Spleen (tissue), 11 donors: ENCODE measurements around the gene RECK. TPM values are rescaled to one million over a fixed set of nuclear protein-coding genes. Genes with fewer than 3 reads are reported as not detected.

Experiments used
- DNase-seq: peaks from one replicate; pipeline ENCODE4 v3.0.0-alpha.2; 2020
- H3K27ac ChIP-seq, 8 donors: fragments of 200-600 bp; sonication (generic) in 7 of 8; 1 replicate in 4 of 8; 2 replicates in 4 of 8; pipeline versions ENCODE4 v1.5.0 to v1.8.0; 2016 to 2021; ENCODE audit warnings: inconsistent platforms in 4 of 8, mild to moderate bottlenecking in 4 of 8, moderate library complexity in 1 of 8
- H3K27me3 ChIP-seq, 7 donors: fragments of 200-600 bp; sonication (generic) in 6 of 7; replicated peaks in 1 of 7; 1 replicate in 4 of 7; 2 replicates in 3 of 7; pipeline versions ENCODE4 v1.5.0 to v1.8.0; 2016 to 2021; ENCODE audit warnings: inconsistent platforms in 3 of 7, mild to moderate bottlenecking in 1 of 7
- H3K36me3 ChIP-seq, 6 donors: fragments of 200-600 bp; sonication (generic) in 5 of 6; 1 replicate in 4 of 6; 2 replicates in 2 of 6; pipeline versions ENCODE4 v1.5.0 to v1.8.0; 2016 to 2021; ENCODE audit warnings: inconsistent platforms in 2 of 6
- H3K4me1 ChIP-seq, 6 donors: fragments of 200-600 bp; sonication (generic) in 5 of 6; 1 replicate in 3 of 6; 2 replicates in 3 of 6; pipeline versions ENCODE4 v1.5.0 to v1.8.0; 2016 to 2021; ENCODE audit warnings: inconsistent platforms in 3 of 6
- H3K4me3 ChIP-seq, 8 donors: fragments of 200-600 bp; sonication (generic) in 7 of 8; 1 replicate in 4 of 8; 2 replicates in 4 of 8; pipeline versions ENCODE4 v1.5.0 to v1.8.0; 2016 to 2021; ENCODE audit warnings: inconsistent platforms in 4 of 8, mild to moderate bottlenecking in 4 of 8, moderate library complexity in 2 of 8
- H3K9me3 ChIP-seq, 8 donors: fragments of 200-600 bp; sonication (generic) in 7 of 8; 1 replicate in 4 of 8; 2 replicates in 4 of 8; pipeline versions ENCODE4 v1.5.0 to v1.8.0; 2016 to 2021; ENCODE audit warnings: inconsistent platforms in 4 of 8
- CTCF ChIP-seq, 11 experiments: fragments of 200-600 bp in 7 of 11; fragments of 450-650 bp in 4 of 11; sonication (generic) in 4 of 11; IDR thresholded peaks in 8 of 11; conservative IDR thresholded peaks in 3 of 11; 1 replicate in 7 of 11; 2 replicates in 4 of 11; pipeline versions ENCODE4 v1.4.0 to v1.8.0; 2016 to 2021; ENCODE audit warnings: antibody characterized with exemption in 11 of 11, inconsistent platforms in 4 of 11, mild to moderate bottlenecking in 1 of 11
- POLR2A ChIP-seq, 3 donors: fragments of 450-650 bp; IDR thresholded peaks; one replicate each; pipeline ENCODE4 v1.5.1; 2017; ENCODE audit warnings: antibody characterized with exemption in 3 of 3, mild to moderate bottlenecking in 1 of 3
- POLR2AphosphoS5 ChIP-seq, 3 donors: sonication (generic); formaldehyde crosslinking; IDR thresholded peaks; one replicate each; pipeline ENCODE4 v1.5.1; 2017; ENCODE audit warnings: antibody characterized with exemption in 3 of 3
- WGBS, 5 donors: extraction: QIAGEN DNeasy Blood & Tissue Kit in 3 of 5; methylation state at CpG; one replicate each; pipeline versions ENCODE4 v1.1.5 to v1.1.7; 2013 to 2018; 5-methylcytosine and 5-hydroxymethylcytosine counted together
- intact Hi-C: fragments of 100-400 bp; cut with DNase I; formaldehyde crosslinking; loops from one replicate; pipeline ENCODE4 v1.15.0; 2023; ENCODE audit warnings: low total_unique reads
- polyA plus RNA-seq, 3 donors: library from polyadenylated mRNA; stranded (reverse); fragments of 200-250 nt; gene quantifications; one replicate each; pipeline ENCODE4 v1.2.1, GENCODE V29; 2013
- total RNA-seq, 7 donors: library from RNA; depleted of rRNA in 3 of 7; stranded (reverse); fragments of >200 nt in 3 of 7; fragmentation: NEBNext Ultra II Directional in 4 of 7; extraction: Animal tissue kit (Norgen Biotek cat#: 25700) in 4 of 7; gene quantifications; one replicate each; pipeline versions ENCODE4 v1.1.0 to v1.2.1, GENCODE V29; 2016 to 2021
- donor health status: healthy with polysubstance abuse.
- donor health status: DM: no; HTN: no; CAD: no; lungs with moderate emphysema.
- donor health status: DM: no; HTN: no; CAD: no.
- donor health status: Bipolar disorder and iron deficiency.
- donor health status: healthy.
- donor health status: DM: no; HTN: no; CAD: no.
- donor health status: DM: yes; HTN: yes; CAD: no.

RECK gene
- total and polyA plus RNA-seq, 10 donors = 2.7 to 16.0 (median 9.8) TPM

GRCh38 chr9:36049408-36049807, 12.7 kb downstream of the RECK start:
- 76 to 95% (median 82%) methylated on average over 4 of the region's 4 CpGs for WGBS, 5 donors
- Histone ChIP-seq H3K27ac (no peak overlapping the region), H3K27me3 (no peaks in the 10 kb centered on the region), H3K9me3 (no peaks in the 10 kb centered on the region), H3K4me3 (no peak overlapping the region), H3K4me1 (peaks cover 0 to 7% (median 4%) of the 10 kb centered on the region in 6 donors), H3K36me3 (peaks cover 0 to 7% (median 0%) of the 10 kb centered on the region in 6 donors)
- no peak for DNase-seq
- intact Hi-C loops = no loop called here
- TF ChIP-seq POLR2AphosphoS5 (IDR thresholded peaks at IDR 0.05) (no peak), CTCF (IDR thresholded peaks at IDR 0.05 in 8 of 11, conservative IDR thresholded peaks at IDR 0.05 in 3 of 11) (no peak), POLR2A (IDR thresholded peaks at IDR 0.05) (no peak)

- Histone ChIP-seq H3K9me3 (no peaks in the 10 kb centered on the region), H3K27ac (no peak overlapping the region)
These were observed 13.8 kb downstream of the RECK start for GRCh38 chr9:36050476-36050875.

GRCh38 chr9:36051317-36051716, 14.6 kb downstream of the RECK start:
- Histone ChIP-seq H3K27me3 (no peaks in the 10 kb centered on the region), H3K27ac (no peak overlapping the region), H3K4me1 (no peaks in the 10 kb centered on the region), H3K4me3 (no peak overlapping the region), H3K9me3 (no peaks in the 10 kb centered on the region), H3K36me3 (peaks cover 0 to 7% (median 0%) of the 10 kb centered on the region in 6 donors)
- DNase-seq = no peak
- 51 to 75% (median 68%) methylated on average over 2 of the region's 2 CpGs for WGBS, 5 donors
- TF ChIP-seq POLR2A (IDR thresholded peaks at IDR 0.05) (no peak), POLR2AphosphoS5 (IDR thresholded peaks at IDR 0.05) (no peak), CTCF (IDR thresholded peaks at IDR 0.05 in 8 of 11, conservative IDR thresholded peaks at IDR 0.05 in 3 of 11) (no peak)
- intact Hi-C loops = no loop called here

More at GRCh38 chr9:36050476-36050875, 13.8 kb downstream of the RECK start:
- TF ChIP-seq CTCF (IDR thresholded peaks at IDR 0.05 in 8 of 11, conservative IDR thresholded peaks at IDR 0.05 in 3 of 11) (no peak), POLR2A (IDR thresholded peaks at IDR 0.05) (no peak), POLR2AphosphoS5 (IDR thresholded peaks at IDR 0.05) (no peak)
- 84 to 92% (median 91%) methylated on average over 3 of the region's 3 CpGs for WGBS, 5 donors
- no peaks in the 10 kb centered on the region for H3K27me3 ChIP-seq
- intact Hi-C loops = no loop called here
- peaks cover 0 to 7% (median 0%) of the 10 kb centered on the region in 6 donors for H3K36me3 ChIP-seq
- H3K4me1 ChIP-seq = no peaks in the 10 kb centered on the region
- H3K4me3 ChIP-seq = no peak overlapping the region
- DNase-seq = no peak

- 65 to 80% (median 75%) methylated on average over 3 of the region's 3 CpGs for WGBS, 5 donors
- H3K36me3 ChIP-seq = peaks cover 0 to 7% (median 0%) of the 10 kb centered on the region in 6 donors
- H3K9me3 ChIP-seq = no peaks in the 10 kb centered on the region
- TF ChIP-seq POLR2A (IDR thresholded peaks at IDR 0.05) = no peak
- H3K27me3 ChIP-seq = no peaks in the 10 kb centered on the region
- H3K4me3 ChIP-seq = no peak overlapping the region
- no peak overlapping the region for H3K27ac ChIP-seq
- H3K4me1 ChIP-seq = no peaks in the 10 kb centered on the region
- intact Hi-C loops = no loop called here
- DNase-seq = no peak
These were observed 17.3 kb downstream of the RECK start for GRCh38 chr9:36053971-36054370.

- H3K4me3 ChIP-seq = no peak overlapping the region
- no peaks in the 10 kb centered on the region for H3K4me1 ChIP-seq
- no peak for DNase-seq
- no peak for TF ChIP-seq POLR2AphosphoS5 (IDR thresholded peaks at IDR 0.05)
- no peak for TF ChIP-seq POLR2A (IDR thresholded peaks at IDR 0.05)
- TF ChIP-seq CTCF (IDR thresholded peaks at IDR 0.05 in 8 of 11, conservative IDR thresholded peaks at IDR 0.05 in 3 of 11) = no peak
- no peaks in the 10 kb centered on the region for H3K9me3 ChIP-seq
- H3K27ac ChIP-seq = no peak overlapping the region
- no peaks in the 10 kb centered on the region for H3K27me3 ChIP-seq
- H3K36me3 ChIP-seq = peaks cover 0 to 21% (median 0%) of the 10 kb centered on the region in 6 donors
- intact Hi-C loops = no loop called here
- WGBS, 5 donors = 60 to 72% (median 64%) methylated on average over 3 of the region's 3 CpGs
These were observed 20.2 kb downstream of the RECK start for GRCh38 chr9:36056896-36057295.
